22Rv1 (cell line): ENCODE data around the gene CDC73.

Experiments used
- CTCF ChIP-seq: fragments of 450-650 bp; IDR thresholded peaks from 2 replicates; pipeline ENCODE4 v1.5.1; 2017; ENCODE audit warnings: mild to moderate bottlenecking
- ZFX ChIP-seq: fragments of 450-650 bp; IDR thresholded peaks from 2 replicates; pipeline ENCODE4 v1.6.1; 2017; ENCODE audit warnings: antibody characterized with exemption, borderline replicate concordance

- TF ChIP-seq CTCF (no peak), ZFX (no peak)
Observed at GRCh38 chr1:193176788-193177187, 55.0 kb downstream of the CDC73 start.
